ENCODE data around the gene NRIP2. TPM values are rescaled to one million over a fixed set of nuclear protein-coding genes. Genes with fewer than 3 reads are reported as not detected.

NRIP2 gene
- total and polyA plus RNA-seq, 2 experiments from 2014 or later, result 0.95 TPM; not detected in 1

DNA sequence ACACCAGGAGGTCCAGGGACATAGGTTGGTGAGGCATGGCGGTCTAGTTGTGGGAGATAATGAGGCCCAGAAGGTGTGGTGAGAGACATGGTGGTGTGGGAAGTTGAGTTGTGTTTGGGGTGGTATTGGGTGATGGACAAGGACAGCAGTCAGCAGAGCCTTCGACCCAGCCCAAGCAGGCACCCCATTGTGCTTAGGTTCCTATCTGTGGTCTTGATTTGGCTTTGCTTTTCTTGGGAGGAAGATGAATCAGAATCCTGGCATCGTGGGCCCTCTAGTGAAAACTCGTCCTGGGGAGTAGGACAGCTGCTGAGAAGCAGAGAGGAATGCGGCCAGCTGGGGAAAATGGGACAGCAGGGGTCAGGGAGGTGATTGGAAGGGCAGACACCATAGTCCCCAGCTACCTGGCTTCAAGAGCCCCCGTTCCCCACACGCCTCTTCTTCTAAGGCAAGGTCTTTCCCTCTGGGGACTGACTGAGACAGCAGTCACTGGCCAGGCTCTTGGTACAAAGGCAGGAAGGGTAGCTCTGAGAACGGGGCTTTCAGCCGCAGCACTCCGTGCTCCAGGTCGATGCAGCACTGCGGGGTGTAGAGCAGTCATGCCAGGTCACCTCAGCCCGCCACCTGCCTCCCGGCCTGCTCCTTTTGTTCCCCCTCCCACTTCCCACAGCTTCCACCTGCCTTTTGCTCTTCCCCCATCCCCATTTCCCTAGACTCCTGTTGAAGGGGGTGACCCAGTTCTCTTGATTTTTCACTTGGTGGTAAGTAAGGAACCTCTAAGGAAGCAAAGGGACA is 7.9 kb downstream of the NRIP2 start:
- Histone ChIP-seq H3K79me2 (no peaks in the 10 kb centered on the region), H4K20me1 (ENCODE audit: insufficient read depth, poor library complexity, severe bottlenecking) (no peaks in the 10 kb centered on the region), H3K9me3 (ENCODE audit: low read depth) (no peaks in the 10 kb centered on the region), H3K4me3 (no peak overlapping the region), H3K4me2 (no peak overlapping the region), H2AFZ (no peak overlapping the region), H3K4me1 (ENCODE audit: insufficient read depth) (no peaks in the 10 kb centered on the region), H3K9me2 (replicated peaks; ENCODE audit: insufficient read depth) (no peaks in the 10 kb centered on the region), H3K27me3 (no peaks in the 10 kb centered on the region), H3K36me3 (replicated peaks; ENCODE audit: insufficient read depth, low read depth) (no peaks in the 10 kb centered on the region), H3K27ac (no peak overlapping the region)
- WGBS (ENCODE audit: low lambda C conversion rate, missing lambda C conversion rate), result 95% methylated on average over 14 of the region's 14 CpGs
- DNase-seq (ENCODE audit: low spot score), result no peak
- TF ChIP-seq EZH2phosphoT487 (IDR thresholded peaks at IDR 0.05; ENCODE audit: low read depth, severe bottlenecking, unreplicated experiment) (no peak), EZH2 (IDR thresholded peaks at IDR 0.05; ENCODE audit: borderline replicate concordance) (no peak)
- TF ChIP-seq, protein P1, sequence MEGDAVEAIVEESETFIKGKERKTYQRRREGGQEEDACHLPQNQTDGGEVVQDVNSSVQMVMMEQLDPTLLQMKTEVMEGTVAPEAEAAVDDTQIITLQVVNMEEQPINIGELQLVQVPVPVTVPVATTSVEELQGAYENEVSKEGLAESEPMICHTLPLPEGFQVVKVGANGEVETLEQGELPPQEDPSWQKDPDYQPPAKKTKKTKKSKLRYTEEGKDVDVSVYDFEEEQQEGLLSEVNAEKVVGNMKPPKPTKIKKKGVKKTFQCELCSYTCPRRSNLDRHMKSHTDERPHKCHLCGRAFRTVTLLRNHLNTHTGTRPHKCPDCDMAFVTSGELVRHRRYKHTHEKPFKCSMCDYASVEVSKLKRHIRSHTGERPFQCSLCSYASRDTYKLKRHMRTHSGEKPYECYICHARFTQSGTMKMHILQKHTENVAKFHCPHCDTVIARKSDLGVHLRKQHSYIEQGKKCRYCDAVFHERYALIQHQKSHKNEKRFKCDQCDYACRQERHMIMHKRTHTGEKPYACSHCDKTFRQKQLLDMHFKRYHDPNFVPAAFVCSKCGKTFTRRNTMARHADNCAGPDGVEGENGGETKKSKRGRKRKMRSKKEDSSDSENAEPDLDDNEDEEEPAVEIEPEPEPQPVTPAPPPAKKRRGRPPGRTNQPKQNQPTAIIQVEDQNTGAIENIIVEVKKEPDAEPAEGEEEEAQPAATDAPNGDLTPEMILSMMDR (IDR thresholded peaks at IDR 0.05; ENCODE audit: poor library complexity), result no peak

DNA sequence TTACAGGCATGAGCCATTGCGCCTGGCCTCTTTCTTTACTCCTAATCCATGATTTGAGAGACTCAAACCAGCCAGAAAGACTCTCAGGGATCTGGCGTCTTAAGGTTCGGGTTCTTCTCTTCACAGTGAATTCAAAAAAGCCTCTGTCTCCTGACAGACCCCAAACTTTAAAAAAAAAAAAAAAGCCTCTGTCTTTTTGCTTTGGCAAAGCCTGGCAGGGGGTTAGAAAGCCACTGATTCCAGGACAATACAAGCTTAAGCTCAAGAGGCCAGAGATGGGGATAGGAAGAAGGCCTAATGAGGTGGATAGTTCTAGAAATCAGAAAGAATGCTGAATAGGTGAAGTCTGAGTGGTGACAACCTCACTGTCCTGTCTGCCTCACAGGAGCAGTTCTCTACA is 8.8 kb downstream of the NRIP2 start:
- no peaks in the 10 kb centered on the region for H3K79me2 ChIP-seq
- no peaks in the 10 kb centered on the region for H4K20me1 ChIP-seq (ENCODE audit: insufficient read depth, poor library complexity, severe bottlenecking)
- H3K9me3 ChIP-seq (ENCODE audit: low read depth), result no peaks in the 10 kb centered on the region
- H2AFZ ChIP-seq, result no peak overlapping the region
- no peak overlapping the region for H3K27ac ChIP-seq
- TF ChIP-seq, protein P1 (IDR thresholded peaks at IDR 0.05; ENCODE audit: poor library complexity), result no peak
- no peak for TF ChIP-seq EZH2phosphoT487 (IDR thresholded peaks at IDR 0.05; ENCODE audit: low read depth, severe bottlenecking, unreplicated experiment)
- no peak for TF ChIP-seq EZH2 (IDR thresholded peaks at IDR 0.05; ENCODE audit: borderline replicate concordance)
- H3K36me3 ChIP-seq (replicated peaks; ENCODE audit: insufficient read depth, low read depth), result no peaks in the 10 kb centered on the region
- H3K4me3 ChIP-seq, result no peak overlapping the region
- DNase-seq (ENCODE audit: low spot score), result no peak
- 93% methylated on average over 3 of the region's 3 CpGs for WGBS (ENCODE audit: low lambda C conversion rate, missing lambda C conversion rate)
- H3K9me2 ChIP-seq (replicated peaks; ENCODE audit: insufficient read depth), result no peaks in the 10 kb centered on the region
- H3K27me3 ChIP-seq, result no peaks in the 10 kb centered on the region
- no peak overlapping the region for H3K4me2 ChIP-seq
- H3K4me1 ChIP-seq (ENCODE audit: insufficient read depth), result no peaks in the 10 kb centered on the region

DNA sequence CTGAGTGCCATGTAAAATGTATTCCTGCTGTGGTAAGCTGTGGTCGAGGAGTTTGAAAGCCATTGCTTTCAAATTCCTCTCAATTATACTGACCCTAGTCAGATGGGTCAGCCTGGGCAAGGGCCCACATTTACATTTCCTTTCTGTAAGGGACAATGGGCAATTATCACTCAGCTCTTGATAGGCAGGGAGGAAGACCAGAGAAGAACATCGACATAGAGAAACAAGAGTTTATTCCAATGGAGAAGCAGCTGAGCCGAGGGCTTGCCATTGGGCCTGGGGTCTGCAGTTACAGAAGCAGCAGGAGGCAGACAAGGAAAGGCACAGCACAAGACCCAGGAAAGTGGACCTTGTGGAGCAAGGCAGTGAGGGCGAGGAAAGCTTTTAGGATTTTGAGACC is 9.7 kb downstream of the NRIP2 start:
- Histone ChIP-seq H3K9me2 (replicated peaks; ENCODE audit: insufficient read depth) (no peaks in the 10 kb centered on the region), H4K20me1 (ENCODE audit: insufficient read depth, poor library complexity, severe bottlenecking) (no peaks in the 10 kb centered on the region), H3K36me3 (replicated peaks; ENCODE audit: insufficient read depth, low read depth) (no peaks in the 10 kb centered on the region), H3K27ac (no peak overlapping the region), H3K79me2 (no peaks in the 10 kb centered on the region), H3K4me3 (no peak overlapping the region), H2AFZ (no peak overlapping the region), H3K4me1 (ENCODE audit: insufficient read depth) (no peaks in the 10 kb centered on the region), H3K4me2 (no peak overlapping the region), H3K9me3 (ENCODE audit: low read depth) (no peaks in the 10 kb centered on the region), H3K27me3 (no peaks in the 10 kb centered on the region)
- 71% methylated on average over 4 of the region's 4 CpGs for WGBS (ENCODE audit: low lambda C conversion rate, missing lambda C conversion rate)
- DNase-seq (ENCODE audit: low spot score), result no peak
- TF ChIP-seq EZH2 (IDR thresholded peaks at IDR 0.05; ENCODE audit: borderline replicate concordance) (no peak), EZH2phosphoT487 (IDR thresholded peaks at IDR 0.05; ENCODE audit: low read depth, severe bottlenecking, unreplicated experiment) (no peak)
- TF ChIP-seq, protein P1 (IDR thresholded peaks at IDR 0.05; ENCODE audit: poor library complexity), result no peak
